ENCODE results near the gene NSD1. TPM values are rescaled to one million over a fixed set of nuclear protein-coding genes. Genes with fewer than 3 reads are reported as not detected.

NSD1 gene
- total and polyA plus RNA-seq, 9 of the 15 experiments (the other 6 are each of a cell fraction or from before 2014, with no cell fraction given): 3.8 to 51.0 (median 24.7) TPM

DNA sequence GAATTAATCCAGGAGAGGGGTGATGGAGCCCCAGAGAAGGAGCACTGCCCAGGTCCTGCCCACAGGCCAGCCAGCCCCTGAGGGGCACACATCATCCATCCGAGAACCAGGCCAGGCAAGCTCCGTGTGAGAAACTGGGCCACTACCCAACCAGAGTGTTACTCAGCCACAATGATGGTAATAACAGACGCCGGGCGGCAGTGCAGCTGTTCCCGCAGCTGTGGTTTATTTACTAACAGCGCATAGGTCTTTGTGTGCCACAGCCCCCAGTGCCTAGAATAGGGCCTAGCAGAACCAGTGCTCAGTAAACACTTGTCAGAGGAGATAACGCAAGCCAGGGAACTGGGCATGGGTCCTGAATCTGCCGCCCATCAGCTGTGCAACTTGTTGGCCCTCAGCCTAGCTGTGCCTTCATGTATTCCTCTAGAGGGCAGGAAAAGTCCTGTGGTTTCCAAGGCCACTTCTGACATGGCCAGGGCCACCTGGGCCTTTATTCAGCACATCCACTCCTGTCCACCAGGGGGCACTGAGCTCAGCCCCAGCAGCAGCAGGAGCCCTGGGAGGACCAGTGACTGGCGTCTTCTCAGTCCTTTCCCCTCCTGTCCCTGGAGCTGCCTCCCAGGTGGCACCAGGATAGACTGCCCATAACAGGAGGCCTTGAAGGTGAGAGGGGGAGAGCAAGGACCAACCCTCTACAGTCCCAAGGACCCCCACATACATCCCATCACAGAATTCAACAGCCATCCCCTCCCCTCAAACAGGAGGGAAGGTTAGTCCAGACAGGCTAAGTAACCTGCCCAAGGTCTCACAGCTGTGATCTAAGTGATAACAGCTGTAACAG is 176.0 kb downstream of the NSD1 start (continued):
- TF ChIP-seq, protein P1, sequence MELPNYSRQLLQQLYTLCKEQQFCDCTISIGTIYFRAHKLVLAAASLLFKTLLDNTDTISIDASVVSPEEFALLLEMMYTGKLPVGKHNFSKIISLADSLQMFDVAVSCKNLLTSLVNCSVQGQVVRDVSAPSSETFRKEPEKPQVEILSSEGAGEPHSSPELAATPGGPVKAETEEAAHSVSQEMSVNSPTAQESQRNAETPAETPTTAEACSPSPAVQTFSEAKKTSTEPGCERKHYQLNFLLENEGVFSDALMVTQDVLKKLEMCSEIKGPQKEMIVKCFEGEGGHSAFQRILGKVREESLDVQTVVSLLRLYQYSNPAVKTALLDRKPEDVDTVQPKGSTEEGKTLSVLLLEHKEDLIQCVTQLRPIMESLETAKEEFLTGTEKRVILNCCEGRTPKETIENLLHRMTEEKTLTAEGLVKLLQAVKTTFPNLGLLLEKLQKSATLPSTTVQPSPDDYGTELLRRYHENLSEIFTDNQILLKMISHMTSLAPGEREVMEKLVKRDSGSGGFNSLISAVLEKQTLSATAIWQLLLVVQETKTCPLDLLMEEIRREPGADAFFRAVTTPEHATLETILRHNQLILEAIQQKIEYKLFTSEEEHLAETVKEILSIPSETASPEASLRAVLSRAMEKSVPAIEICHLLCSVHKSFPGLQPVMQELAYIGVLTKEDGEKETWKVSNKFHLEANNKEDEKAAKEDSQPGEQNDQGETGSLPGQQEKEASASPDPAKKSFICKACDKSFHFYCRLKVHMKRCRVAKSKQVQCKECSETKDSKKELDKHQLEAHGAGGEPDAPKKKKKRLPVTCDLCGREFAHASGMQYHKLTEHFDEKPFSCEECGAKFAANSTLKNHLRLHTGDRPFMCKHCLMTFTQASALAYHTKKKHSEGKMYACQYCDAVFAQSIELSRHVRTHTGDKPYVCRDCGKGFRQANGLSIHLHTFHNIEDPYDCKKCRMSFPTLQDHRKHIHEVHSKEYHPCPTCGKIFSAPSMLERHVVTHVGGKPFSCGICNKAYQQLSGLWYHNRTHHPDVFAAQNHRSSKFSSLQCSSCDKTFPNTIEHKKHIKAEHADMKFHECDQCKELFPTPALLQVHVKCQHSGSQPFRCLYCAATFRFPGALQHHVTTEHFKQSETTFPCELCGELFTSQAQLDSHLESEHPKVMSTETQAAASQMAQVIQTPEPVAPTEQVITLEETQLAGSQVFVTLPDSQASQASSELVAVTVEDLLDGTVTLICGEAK (IDR thresholded peaks at IDR 0.05): no peak
- TF ChIP-seq, protein P1 (CRISPR knock-in tag; IDR thresholded peaks at IDR 0.05): no peak
- TF ChIP-seq, protein P2, sequence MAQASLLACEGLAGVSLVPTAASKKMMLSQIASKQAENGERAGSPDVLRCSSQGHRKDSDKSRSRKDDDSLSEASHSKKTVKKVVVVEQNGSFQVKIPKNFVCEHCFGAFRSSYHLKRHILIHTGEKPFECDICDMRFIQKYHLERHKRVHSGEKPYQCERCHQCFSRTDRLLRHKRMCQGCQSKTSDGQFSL (CRISPR knock-in tag; IDR thresholded peaks at IDR 0.05): no peak
- TF ChIP-seq, protein P2 (tag; IDR thresholded peaks at IDR 0.05): no peak
- TF ChIP-seq, protein P3, sequence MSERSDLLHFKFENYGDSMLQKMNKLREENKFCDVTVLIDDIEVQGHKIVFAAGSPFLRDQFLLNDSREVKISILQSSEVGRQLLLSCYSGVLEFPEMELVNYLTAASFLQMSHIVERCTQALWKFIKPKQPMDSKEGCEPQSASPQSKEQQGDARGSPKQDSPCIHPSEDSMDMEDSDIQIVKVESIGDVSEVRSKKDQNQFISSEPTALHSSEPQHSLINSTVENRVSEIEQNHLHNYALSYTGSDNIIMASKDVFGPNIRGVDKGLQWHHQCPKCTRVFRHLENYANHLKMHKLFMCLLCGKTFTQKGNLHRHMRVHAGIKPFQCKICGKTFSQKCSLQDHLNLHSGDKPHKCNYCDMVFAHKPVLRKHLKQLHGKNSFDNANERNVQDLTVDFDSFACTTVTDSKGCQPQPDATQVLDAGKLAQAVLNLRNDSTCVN (CRISPR knock-in tag; IDR thresholded peaks at IDR 0.05): no peak
- TF ChIP-seq ZNF224 (CRISPR knock-in tag; IDR thresholded peaks at IDR 0.05): no peak
- TF ChIP-seq TSC22D4 (tag; IDR thresholded peaks at IDR 0.05): no peak
- TF ChIP-seq, protein P4, sequence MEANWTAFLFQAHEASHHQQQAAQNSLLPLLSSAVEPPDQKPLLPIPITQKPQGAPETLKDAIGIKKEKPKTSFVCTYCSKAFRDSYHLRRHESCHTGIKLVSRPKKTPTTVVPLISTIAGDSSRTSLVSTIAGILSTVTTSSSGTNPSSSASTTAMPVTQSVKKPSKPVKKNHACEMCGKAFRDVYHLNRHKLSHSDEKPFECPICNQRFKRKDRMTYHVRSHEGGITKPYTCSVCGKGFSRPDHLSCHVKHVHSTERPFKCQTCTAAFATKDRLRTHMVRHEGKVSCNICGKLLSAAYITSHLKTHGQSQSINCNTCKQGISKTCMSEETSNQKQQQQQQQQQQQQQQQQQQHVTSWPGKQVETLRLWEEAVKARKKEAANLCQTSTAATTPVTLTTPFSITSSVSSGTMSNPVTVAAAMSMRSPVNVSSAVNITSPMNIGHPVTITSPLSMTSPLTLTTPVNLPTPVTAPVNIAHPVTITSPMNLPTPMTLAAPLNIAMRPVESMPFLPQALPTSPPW (CRISPR knock-in tag; IDR thresholded peaks at IDR 0.05): no peak
- TF ChIP-seq KLF10 (CRISPR knock-in tag; IDR thresholded peaks at IDR 0.05): no peak
- TF ChIP-seq BRF2 (IDR thresholded peaks at IDR 0.05; ENCODE audit: borderline replicate concordance, insufficient read depth, insufficient read length): no peak
- no peak for TF ChIP-seq THRB (CRISPR knock-in tag; conservative IDR thresholded peaks at IDR 0.05)

All from K562 (cell line).